Measurements from ENCODE around the gene RPLP2.
A peak's percentile ranks its signal among the peaks of the same experiment; 100 is the strongest.

The RPLP2 gene

GRCh38 chr11:837990-838307, 28.2 kb downstream of the RPLP2 start:
- DNase-seq: no peak

GRCh38 chr11:838441-839279, 28.9 kb downstream of the RPLP2 start:
- DNase-seq: no peak

- no peak for DNase-seq
Observed at GRCh38 chr11:839280-839623, 29.5 kb downstream of the RPLP2 start.

GRCh38 chr11:839875-840617, 30.3 kb downstream of the RPLP2 start:
- no peak for DNase-seq

- no peak for DNase-seq
Observed at GRCh38 chr11:841981-842369, 32.2 kb downstream of the RPLP2 start.

GRCh38 chr11:842370-843002, 32.7 kb downstream of the RPLP2 start, which contains the start of the genes POLR2L and TSPAN4:
Gene POLR2L (minus strand): TSS chr11:842529. CDS start chr11:842508, 21 bp downstream.
Gene TSPAN4 (plus strand): TSS chr11:842852. CDS start chr11:850305, 7,453 bp downstream.
- DNase-seq: peak; percentile 96

- DNase-seq: no peak
Observed at GRCh38 chr11:843086-843734, 33.4 kb downstream of the RPLP2 start.

GRCh38 chr11:843818-844692, 34.3 kb downstream of the RPLP2 start:
- no peak for DNase-seq

- DNase-seq: no peak
Observed at GRCh38 chr11:844693-845644, 35.2 kb downstream of the RPLP2 start.

GRCh38 chr11:845872-846495, 36.2 kb downstream of the RPLP2 start:
- DNase-seq: no peak

- DNase-seq: no peak
Observed at GRCh38 chr11:846496-847098, 36.8 kb downstream of the RPLP2 start.

- DNase-seq: no peak
Observed at GRCh38 chr11:847876-848275, 38.1 kb downstream of the RPLP2 start.

- peak; percentile 88 for DNase-seq
Observed at GRCh38 chr11:848380-848931, 38.7 kb downstream of the RPLP2 start.

- peak; percentile 80 for DNase-seq
Observed at GRCh38 chr11:849104-849824, 39.5 kb downstream of the RPLP2 start.

GRCh38 chr11:849951-850774, 40.4 kb downstream of the RPLP2 start:
- DNase-seq: no peak

- no peak for DNase-seq
Observed at GRCh38 chr11:850775-851763, 41.3 kb downstream of the RPLP2 start.

- DNase-seq: no peak
Observed at GRCh38 chr11:852762-853161, 43.0 kb downstream of the RPLP2 start.

All from activated effector memory CD4-positive, alpha-beta T cell treated with anti-CD3 and anti-CD28 coated beads, Interleukin-2, amount 50 U/mL, for 16 hours (primary cell).